Measurements from ENCODE around the gene LRP6. TPM values are rescaled to one million over a fixed set of nuclear protein-coding genes. Genes with fewer than 3 reads are reported as not detected.
A peak's percentile ranks its signal among the peaks of the same experiment; 100 is the strongest.

Gene LRP6
- total RNA-seq, 2 experiments from 2014 or later: 6.8 to 8.2 TPM

GRCh38 chr12:12200363-12200762 lies 66.5 kb downstream of the LRP6 start:
- peaks cover 5% of the 10 kb centered on the region for H3K27me3 Mint-ChIP-seq
- H3K4me1 Mint-ChIP-seq: peaks cover 9% of the 10 kb centered on the region
- CTCF ChIA-PET: interaction anchor here (0.7 kb wide), 1 partner anchor 835 kb away, joined by 3 read pairs; no protein-coding TSS in a partner anchor
- H3K36me3 Mint-ChIP-seq (ENCODE audit: low read depth): peaks cover 36% of the 10 kb centered on the region
- POLR2A ChIA-PET: no interaction called here
- H3K27ac Mint-ChIP-seq: no peak overlapping the region
- DNase-seq: no peak
- intact Hi-C loops (cut with DNase I, micrococcal nuclease): no loop called here
- H3K4me3 Mint-ChIP-seq: no peak overlapping the region
- ATAC-seq: no peak
- H3K9me3 Mint-ChIP-seq (ENCODE audit: low read depth): peaks cover 6% of the 10 kb centered on the region

- intact Hi-C loops (cut with DNase I, micrococcal nuclease): no loop called here
- ChIA-PET POLR2A (no interaction called here), CTCF (no interaction called here)
- Mint-ChIP-seq H3K9me3 (ENCODE audit: low read depth) (peaks cover 6% of the 10 kb centered on the region), H3K36me3 (ENCODE audit: low read depth) (peaks cover 33% of the 10 kb centered on the region), H3K27ac (no peak overlapping the region), H3K4me1 (peaks cover 9% of the 10 kb centered on the region), H3K4me3 (no peak overlapping the region), H3K27me3 (no peaks in the 10 kb centered on the region)
- no peak for ATAC-seq
- DNase-seq: no peak
These were observed 68.7 kb downstream of the LRP6 start for GRCh38 chr12:12198124-12198523.

GRCh38 chr12:12197128-12197527 lies 69.7 kb downstream of the LRP6 start:
- POLR2A ChIA-PET: no interaction called here
- no peak for ATAC-seq
- intact Hi-C loops (cut with DNase I, micrococcal nuclease): no loop called here
- Mint-ChIP-seq H3K4me1 (peaks cover 9% of the 10 kb centered on the region), H3K27me3 (no peaks in the 10 kb centered on the region), H3K9me3 (ENCODE audit: low read depth) (peaks cover 6% of the 10 kb centered on the region), H3K27ac (no peak overlapping the region), H3K36me3 (ENCODE audit: low read depth) (peaks cover 28% of the 10 kb centered on the region), H3K4me3 (no peak overlapping the region)
- DNase-seq: no peak
- CTCF ChIA-PET: interaction anchor here (0.8 to 1.0 kb wide), 2 partner anchors 129 to 238 kb away, joined by 3 to 4 read pairs; no protein-coding TSS in a partner anchor

GRCh38 chr12:12195516-12195915 lies 71.3 kb downstream of the LRP6 start:
- H3K4me3 Mint-ChIP-seq: no peak overlapping the region
- H3K9me3 Mint-ChIP-seq (ENCODE audit: low read depth): peaks cover 6% of the 10 kb centered on the region
- ATAC-seq: no peak

GRCh38 chr12:12195081-12195480 lies 71.8 kb downstream of the LRP6 start:
- CTCF ChIA-PET: no interaction called here
- intact Hi-C loops (cut with DNase I, micrococcal nuclease): no loop called here

More at GRCh38 chr12:12195516-12195915, 71.3 kb downstream of the LRP6 start:
- Mint-ChIP-seq H3K27ac (no peak overlapping the region), H3K4me1 (peaks cover under 1% of the 10 kb centered on the region), H3K36me3 (ENCODE audit: low read depth) (peaks cover 14% of the 10 kb centered on the region), H3K27me3 (no peaks in the 10 kb centered on the region)
- no peak for DNase-seq
- ChIA-PET POLR2A (no interaction called here), CTCF (interaction anchor here (1.1 kb wide), 1 partner anchor 13 kb away, joined by 5 read pairs; no protein-coding TSS in a partner anchor)
- intact Hi-C loops (cut with DNase I, micrococcal nuclease): no loop called here

GRCh38 chr12:12194206-12194605 lies 72.6 kb downstream of the LRP6 start:
- DNase-seq: no peak
- no peak overlapping the region for H3K27ac Mint-ChIP-seq

More at GRCh38 chr12:12195081-12195480, 71.8 kb downstream of the LRP6 start:
- ATAC-seq (no peak), DNase-seq (no peak)
- Mint-ChIP-seq H3K27ac (no peak overlapping the region), H3K4me1 (peaks cover 4% of the 10 kb centered on the region), H3K27me3 (no peaks in the 10 kb centered on the region), H3K4me3 (no peak overlapping the region), H3K9me3 (ENCODE audit: low read depth) (peaks cover 6% of the 10 kb centered on the region), H3K36me3 (ENCODE audit: low read depth) (peaks cover 10% of the 10 kb centered on the region)
- POLR2A ChIA-PET: no interaction called here

GRCh38 chr12:12191008-12191407 lies 75.8 kb downstream of the LRP6 start:
- ATAC-seq: no peak
- intact Hi-C loops (cut with DNase I, micrococcal nuclease): no loop called here
- CTCF ChIA-PET: interaction anchor here (1.8 kb wide), 2 partner anchors 9 to 137 kb away, joined by 7 to 8 read pairs; no protein-coding TSS in a partner anchor
- H3K36me3 Mint-ChIP-seq (ENCODE audit: low read depth): no peaks in the 10 kb centered on the region
- peaks cover 4% of the 10 kb centered on the region for H3K4me1 Mint-ChIP-seq
- H3K27me3 Mint-ChIP-seq: no peaks in the 10 kb centered on the region
- no peak overlapping the region for H3K27ac Mint-ChIP-seq
- POLR2A ChIA-PET: no interaction called here
- no peak for DNase-seq
- H3K9me3 Mint-ChIP-seq (ENCODE audit: low read depth): no peaks in the 10 kb centered on the region
- H3K4me3 Mint-ChIP-seq: no peak overlapping the region

More at GRCh38 chr12:12194206-12194605, 72.6 kb downstream of the LRP6 start:
- Mint-ChIP-seq H3K9me3 (ENCODE audit: low read depth) (peaks cover 6% of the 10 kb centered on the region), H3K4me1 (peaks cover 4% of the 10 kb centered on the region), H3K27me3 (no peaks in the 10 kb centered on the region), H3K36me3 (ENCODE audit: low read depth) (peaks cover 7% of the 10 kb centered on the region), H3K4me3 (no peak overlapping the region)
- ChIA-PET POLR2A (no interaction called here), CTCF (no interaction called here)
- no peak for ATAC-seq
- intact Hi-C loops (cut with DNase I, micrococcal nuclease): no loop called here

GRCh38 chr12:12190087-12190809 lies 76.6 kb downstream of the LRP6 start:
- no peaks in the 10 kb centered on the region for H3K27me3 Mint-ChIP-seq
- H3K4me3 Mint-ChIP-seq: no peak overlapping the region
- no peaks in the 10 kb centered on the region for H3K9me3 Mint-ChIP-seq (ENCODE audit: low read depth)
- no peak overlapping the region for H3K27ac Mint-ChIP-seq
- intact Hi-C loops (cut with DNase I, micrococcal nuclease): no loop called here
- peak; percentile 36 for ATAC-seq
- no peak for DNase-seq
- POLR2A ChIA-PET: no interaction called here
- H3K4me1 Mint-ChIP-seq: peaks cover 4% of the 10 kb centered on the region
- CTCF ChIA-PET: interaction anchor here (0.6 to 1.8 kb wide), 3 partner anchors 9 to 138 kb away, joined by 3 to 8 read pairs (median 7); no protein-coding TSS in a partner anchor
- H3K36me3 Mint-ChIP-seq (ENCODE audit: low read depth): no peaks in the 10 kb centered on the region

- intact Hi-C loops (cut with DNase I, micrococcal nuclease): no loop called here
- ChIA-PET POLR2A (no interaction called here), CTCF (interaction anchor here (0.8 kb wide), 1 partner anchor 8 kb away, joined by 3 read pairs; no protein-coding TSS in a partner anchor)
- Mint-ChIP-seq H3K4me1 (peaks cover 2% of the 10 kb centered on the region), H3K36me3 (ENCODE audit: low read depth) (peaks cover 8% of the 10 kb centered on the region), H3K27ac (no peak overlapping the region), H3K27me3 (no peaks in the 10 kb centered on the region), H3K4me3 (no peak overlapping the region), H3K9me3 (ENCODE audit: low read depth) (no peaks in the 10 kb centered on the region)
- DNase-seq (no peak), ATAC-seq (no peak)
These were observed 81.4 kb downstream of the LRP6 start for GRCh38 chr12:12185414-12185813.

- POLR2A ChIA-PET: interaction anchor here (0.7 kb wide), 1 partner anchor 424 kb away, joined by 6 read pairs; no protein-coding TSS in a partner anchor
- no peaks in the 10 kb centered on the region for H3K9me3 Mint-ChIP-seq (ENCODE audit: low read depth)
- H3K4me1 Mint-ChIP-seq: no peaks in the 10 kb centered on the region
- DNase-seq: no peak
- H3K27ac Mint-ChIP-seq: no peak overlapping the region
- H3K27me3 Mint-ChIP-seq: no peaks in the 10 kb centered on the region
- intact Hi-C loops (cut with DNase I, micrococcal nuclease): no loop called here
- H3K4me3 Mint-ChIP-seq: no peak overlapping the region
- ATAC-seq: no peak
- peaks cover 11% of the 10 kb centered on the region for H3K36me3 Mint-ChIP-seq (ENCODE audit: low read depth)
- CTCF ChIA-PET: interaction anchor here (0.6 to 2.4 kb wide), 10 partner anchors 7 to 627 kb away, joined by 3 to 12 read pairs (median 4); partner anchors contain the start of gene MANSC1
These were observed 84.0 kb downstream of the LRP6 start for GRCh38 chr12:12182703-12183365.

GRCh38 chr12:12181511-12181910 lies 85.3 kb downstream of the LRP6 start:
- Mint-ChIP-seq H3K9me3 (ENCODE audit: low read depth) (no peaks in the 10 kb centered on the region), H3K27me3 (no peaks in the 10 kb centered on the region), H3K36me3 (ENCODE audit: low read depth) (peaks cover 11% of the 10 kb centered on the region), H3K4me3 (no peak overlapping the region), H3K4me1 (no peaks in the 10 kb centered on the region), H3K27ac (no peak overlapping the region)
- ChIA-PET CTCF (interaction anchor here (1.4 to 2.4 kb wide), 5 partner anchors 9 to 626 kb away, joined by 3 to 12 read pairs (median 6); no protein-coding TSS in a partner anchor), POLR2A (no interaction called here)
- intact Hi-C loops (cut with DNase I, micrococcal nuclease): no loop called here
- no peak for ATAC-seq
- DNase-seq: no peak
